Stimulated activated CD4-positive, alpha-beta T cell treated with anti-CD3 and anti-CD28 coated beads, Interleukin-15, amount 100 ng/mL, for 48 hours (primary cell): ENCODE results near the gene CLIC3.

Source experiments
- DNase-seq, 2 donors: peaks; one replicate each; pipeline ENCODE4 v3.0.0-alpha.2; 2020; ENCODE audit warnings: low read depth in 2 of 2

The CLIC3 gene

GRCh38 chr9:136980669-136981478, 15.5 kb downstream of the CLIC3 start:
- no peak for DNase-seq

DNA sequence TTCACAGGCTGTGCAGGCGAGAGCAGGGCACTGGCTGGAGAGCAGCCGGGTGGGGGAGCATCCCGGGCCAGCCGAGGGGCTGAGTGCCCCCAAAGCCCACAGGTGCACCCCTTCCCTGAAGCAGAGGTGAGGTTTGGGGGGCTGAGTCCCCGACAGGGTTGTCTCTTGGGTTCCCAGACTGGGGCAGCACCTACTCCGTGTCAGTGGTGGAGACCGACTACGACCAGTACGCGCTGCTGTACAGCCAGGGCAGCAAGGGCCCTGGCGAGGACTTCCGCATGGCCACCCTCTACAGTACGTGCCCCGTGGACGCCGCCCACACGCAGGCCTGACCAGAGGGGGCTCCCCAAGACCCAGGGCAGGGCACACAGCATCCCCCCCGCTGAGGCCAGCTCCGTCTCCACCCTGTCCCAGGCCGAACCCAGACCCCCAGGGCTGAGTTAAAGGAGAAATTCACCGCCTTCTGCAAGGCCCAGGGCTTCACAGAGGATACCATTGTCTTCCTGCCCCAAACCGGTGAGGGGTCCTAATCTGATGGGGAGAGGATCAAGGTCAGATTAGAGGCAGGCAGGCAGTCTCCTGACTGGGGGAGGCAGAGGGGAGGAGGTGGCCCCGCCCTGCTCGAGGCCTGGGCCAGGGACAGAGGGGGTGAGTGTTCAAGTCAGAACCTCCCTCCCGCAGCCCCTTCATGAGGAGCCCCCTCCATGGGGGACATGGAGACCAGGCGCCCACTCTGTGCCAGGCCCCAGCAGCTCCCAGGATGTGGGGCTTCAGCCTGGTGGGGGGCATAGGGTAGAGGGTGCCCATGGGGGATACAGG, 16.4 kb downstream of the CLIC3 start:
- DNase-seq = no peak

DNA sequence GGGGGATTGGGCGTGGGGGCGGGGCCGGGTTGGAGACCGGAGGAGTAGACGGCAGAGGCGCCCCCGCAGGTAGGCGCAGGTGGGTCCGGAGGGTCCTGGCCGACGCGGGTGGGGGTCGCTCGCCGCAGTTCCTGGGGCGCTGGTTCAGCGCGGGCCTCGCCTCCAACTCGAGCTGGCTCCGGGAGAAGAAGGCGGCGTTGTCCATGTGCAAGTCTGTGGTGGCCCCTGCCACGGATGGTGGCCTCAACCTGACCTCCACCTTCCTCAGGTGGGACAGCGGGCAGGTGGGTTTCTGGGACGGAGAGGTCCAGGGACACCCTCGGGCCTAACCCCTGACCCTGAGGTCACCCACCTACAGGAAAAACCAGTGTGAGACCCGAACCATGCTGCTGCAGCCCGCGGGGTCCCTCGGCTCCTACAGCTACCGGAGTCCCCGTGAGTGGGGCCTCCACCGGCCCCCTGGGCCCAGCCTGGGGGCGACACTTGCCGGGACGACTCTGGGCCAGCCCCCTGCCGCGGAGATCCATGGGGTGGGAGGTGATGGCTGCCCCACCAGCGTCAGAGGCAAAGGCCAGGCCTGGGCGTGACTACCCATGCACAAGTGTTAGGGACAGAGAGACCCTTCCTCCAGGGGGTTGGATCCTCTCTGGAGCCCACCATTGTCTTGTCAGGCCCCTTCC, 17.4 kb downstream of the CLIC3 start:
- DNase-seq = no peak

GRCh38 chr9:136978073-136978864, 18.1 kb downstream of the CLIC3 start:
- DNase-seq = peak; percentile 62 to 63

GRCh38 chr9:136977649-136978072, 18.7 kb downstream of the CLIC3 start:
- DNase-seq = no peak

GRCh38 chr9:136977223-136977622, 19.1 kb downstream of the CLIC3 start, which contains the start of gene PTGDS:
PTGDS (plus strand) TSS chr9:136977504; CDS start chr9:136977579, 75 bp downstream.
- no peak for DNase-seq

GRCh38 chr9:136975644-136976043, 20.7 kb downstream of the CLIC3 start:
- peak in 1 of 2 donors; percentile 20 for DNase-seq

DNA sequence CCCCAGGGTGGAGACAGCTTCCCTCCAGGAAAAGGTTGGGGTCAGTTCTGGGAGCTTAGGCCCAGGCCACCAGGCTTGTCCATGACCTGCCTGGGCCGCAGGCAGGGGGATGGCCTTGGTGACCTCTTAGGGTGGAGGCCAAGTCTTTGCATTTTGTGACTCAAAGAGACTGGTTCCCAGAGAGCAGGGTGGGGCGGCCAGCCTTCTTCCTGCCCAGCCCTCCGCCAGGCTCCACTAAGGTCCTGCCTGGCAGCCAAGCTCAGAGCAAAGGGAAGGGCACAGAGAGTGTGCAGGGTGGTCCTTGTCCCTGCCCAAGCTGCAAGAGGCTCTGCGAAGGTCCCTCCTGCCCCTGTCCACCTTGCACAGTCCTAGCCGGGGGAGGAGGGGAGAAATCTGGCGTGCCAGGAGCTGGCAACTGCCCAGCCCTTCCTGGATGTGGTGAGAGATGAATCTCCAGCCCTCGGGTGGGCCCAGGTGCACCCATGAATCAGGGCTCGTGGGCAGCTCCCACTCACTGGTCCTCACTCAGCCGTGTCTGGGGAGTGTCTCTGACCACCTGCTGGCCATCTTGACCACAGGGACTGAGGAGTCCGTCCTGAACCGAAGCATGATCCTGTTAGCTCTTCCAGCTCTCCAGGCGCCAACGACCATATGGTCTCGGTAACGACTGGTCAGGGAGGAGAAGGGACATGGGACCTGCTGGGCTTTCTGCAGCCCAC, 21.4 kb downstream of the CLIC3 start:
- no peak for DNase-seq

GRCh38 chr9:136973618-136974617, 22.4 kb downstream of the CLIC3 start:
- DNase-seq = no peak

GRCh38 chr9:136972743-136973142, 23.6 kb downstream of the CLIC3 start:
- no peak for DNase-seq

GRCh38 chr9:136972335-136972734, 24.0 kb downstream of the CLIC3 start:
- no peak for DNase-seq

GRCh38 chr9:136971746-136972145, 24.6 kb downstream of the CLIC3 start:
- no peak for DNase-seq

- DNase-seq = no peak
Measured at GRCh38 chr9:136970361-136970760, 26.0 kb downstream of the CLIC3 start.

DNA sequence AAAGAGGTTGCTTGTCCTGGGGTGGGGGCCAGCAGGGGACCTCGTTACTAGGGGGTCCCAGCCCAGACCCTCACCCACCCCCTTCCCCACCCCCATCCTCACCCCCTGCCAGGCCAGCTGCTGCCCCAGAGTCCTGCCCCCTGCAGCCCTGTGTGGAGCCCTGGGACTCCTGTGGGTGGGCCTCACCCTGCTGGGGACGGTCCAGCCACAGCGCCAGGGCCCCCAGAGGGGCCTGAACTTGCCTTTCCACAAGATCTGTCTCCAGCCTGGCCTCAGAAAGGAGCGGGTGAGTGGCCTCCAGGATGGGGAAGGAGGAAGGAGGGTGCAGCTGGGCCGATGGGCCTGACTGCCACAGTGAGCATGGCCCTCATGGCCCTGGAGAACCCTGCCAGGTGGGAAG, 26.6 kb downstream of the CLIC3 start:
- DNase-seq = no peak

- DNase-seq = no peak
Measured at GRCh38 chr9:136969150-136969549, 27.2 kb downstream of the CLIC3 start.

GRCh38 chr9:136968333-136969127, 27.8 kb downstream of the CLIC3 start:
- DNase-seq = no peak

GRCh38 chr9:136965771-136966484, 30.4 kb downstream of the CLIC3 start:
- no peak for DNase-seq

GRCh38 chr9:136964833-136965422, 31.4 kb downstream of the CLIC3 start:
- DNase-seq = no peak
